GM12878 (cell line): ENCODE results near the gene PLXNC1. TPM values are rescaled to one million over a fixed set of nuclear protein-coding genes. Genes with fewer than 3 reads are reported as not detected.

Source experiments
- ATAC-seq: fragments of 200-7000 bp; cut with Tn5 transposase; 3 replicates; pipeline ENCODE4 v1.9.1; 2020; ENCODE audit warnings: mild to moderate bottlenecking, moderate library complexity
- BruUV-seq: library from RNA; stranded (reverse); fragments of 400-500 nt; replicated peaks from 2 replicates; lab custom pipeline; 2021; lab: Mats Ljungman, UMichigan
- CTCF ChIA-PET: fragments of 300-600 bp; sonication (Branson Sonifier 250); formaldehyde crosslinking; extraction: SDS; loops from one replicate; lab custom pipeline; 2021; ENCODE audit warnings: inconsistent platforms; lab: Yijun Ruan, JAX
- POLR2A ChIA-PET: fragments of 350-600 bp; formaldehyde crosslinking; extraction: SDS; loops from one replicate; lab custom pipeline; 2021; ENCODE audit warnings: inconsistent platforms; lab: Charles Lee
- RAD21 ChIA-PET: fragments of 300-600 bp; sonication (Branson Sonifier 250); formaldehyde crosslinking; loops from one replicate; lab custom pipeline; 2023; ENCODE audit warnings: antibody characterized with exemption; ENCODE audit not compliant: unreplicated experiment; lab: Charles Lee
- SMC1A ChIA-PET: fragments of 300-600 bp; sonication (Branson Sonifier 250); formaldehyde crosslinking; loops from one replicate; lab custom pipeline; 2023; ENCODE audit not compliant: unreplicated experiment, uncharacterized antibody; lab: Charles Lee
- DNase-seq: peaks from one replicate; pipeline ENCODE4 v3.0.0-alpha.2; 2011; ENCODE audit warnings: low read depth, low spot score
- FAIRE-seq: peaks from 3 replicates; lab custom pipeline; 2011; peaks lifted over from hg19 to GRCh38; lab: Jason Lieb, UNC
- H2AFZ ChIP-seq: 2 replicates; pipeline ENCODE4 v1.6.0; 2011; ENCODE audit warnings: low read depth, low read length, control low read depth; ENCODE audit not compliant: control insufficient read depth
- H3K27ac ChIP-seq: 2 replicates; pipeline ENCODE4 v1.5.1; 2011; ENCODE audit warnings: control low read depth; ENCODE audit not compliant: control insufficient read depth, insufficient read depth
- H3K27me3 ChIP-seq, 2 experiments: replicated peaks in 1 of 2; 2 replicates each; pipeline versions ENCODE4 v1.6.0 to v1.6.1; 2011; ENCODE audit warnings: low read length in 1 of 2; ENCODE audit not compliant: control insufficient read depth in 2 of 2, insufficient read depth in 2 of 2
- H3K36me3 ChIP-seq, 2 experiments: 2 replicates each; pipeline ENCODE4 v1.5.1; 2011; ENCODE audit warnings: low read length in 1 of 2; ENCODE audit not compliant: control insufficient read depth in 2 of 2, insufficient read depth in 2 of 2
- H3K4me1 ChIP-seq: 2 replicates; pipeline ENCODE4 v1.6.1; 2011; ENCODE audit warnings: mild to moderate bottlenecking, low read length, moderate library complexity, mixed read lengths; ENCODE audit not compliant: control insufficient read depth, insufficient read depth
- H3K4me2 ChIP-seq: 2 replicates; pipeline ENCODE4 v1.6.0; 2011; ENCODE audit warnings: control low read depth; ENCODE audit not compliant: control insufficient read depth, insufficient read depth
- H3K4me3 ChIP-seq: fragments of 200-600 bp; sonication (generic); 2 replicates; pipeline ENCODE4 v1.5.1; 2016
- H3K79me2 ChIP-seq: 2 replicates; pipeline ENCODE4 v1.6.0; 2011; ENCODE audit warnings: low read length; ENCODE audit not compliant: control insufficient read depth, insufficient read depth
- H3K9ac ChIP-seq: 2 replicates; pipeline ENCODE4 v1.8.0; 2011; ENCODE audit warnings: low read length, control low read depth, mixed read lengths; ENCODE audit not compliant: control insufficient read depth, insufficient read depth
- H3K9me3 ChIP-seq: replicated peaks from 3 replicates; pipeline ENCODE4 v1.5.1; 2011; ENCODE audit warnings: mild to moderate bottlenecking, low read length; ENCODE audit not compliant: control insufficient read depth, insufficient read depth
- H4K20me1 ChIP-seq: 2 replicates; pipeline ENCODE4 v1.6.0; 2011; ENCODE audit not compliant: control insufficient read depth, insufficient read depth
- EZH2 ChIP-seq: IDR thresholded peaks from 2 replicates; pipeline ENCODE4 v1.6.1; 2012; ENCODE audit warnings: low read depth, mild to moderate bottlenecking, control low read depth, inconsistent platforms, low read length, borderline replicate concordance; ENCODE audit not compliant: control insufficient read depth
- HDAC6 ChIP-seq: fragments of 200-600 bp; sonication (generic); IDR thresholded peaks from one replicate; pipeline ENCODE4 v1.8.0; 2017; ENCODE audit warnings: antibody characterized with exemption; ENCODE audit not compliant: unreplicated experiment
- IRF4 ChIP-seq: IDR thresholded peaks from 2 replicates; pipeline ENCODE4 v1.6.1; 2011; ENCODE audit warnings: low read depth, low read length
- NFYB ChIP-seq: IDR thresholded peaks from 2 replicates; pipeline ENCODE4 v1.6.1; 2011; ENCODE audit warnings: low read depth, mild to moderate bottlenecking, low read length, improper control_type of control experiment, moderate library complexity; ENCODE audit not compliant: insufficient read depth
- POLR2AphosphoS2 ChIP-seq: IDR thresholded peaks from 2 replicates; pipeline ENCODE4 v1.6.1; 2011; ENCODE audit warnings: low read depth, mild to moderate bottlenecking, low read length, improper control_type of control experiment, moderate library complexity
- RUNX3 ChIP-seq: IDR thresholded peaks from 2 replicates; pipeline ENCODE4 v1.6.1; 2012; ENCODE audit warnings: low read length, inconsistent platforms
- STAT3 ChIP-seq: IDR thresholded peaks from 2 replicates; pipeline ENCODE4 v1.6.1; 2011; ENCODE audit warnings: low read depth, low read length, improper control_type of control experiment
- TAF1 ChIP-seq: IDR thresholded peaks from 2 replicates; pipeline ENCODE4 v1.6.1; 2011; ENCODE audit warnings: mild to moderate bottlenecking, low read depth, low read length, borderline replicate concordance
- ZNF384 ChIP-seq: IDR thresholded peaks from 2 replicates; pipeline ENCODE4 v1.6.1; 2012; ENCODE audit warnings: low read depth, mild to moderate bottlenecking, low read length, improper control_type of control experiment, borderline replicate concordance
- ZZZ3 ChIP-seq: IDR thresholded peaks from 2 replicates; pipeline ENCODE4 v1.6.1; 2011; ENCODE audit warnings: low read depth; ENCODE audit not compliant: control insufficient read depth, insufficient read length
- WGBS: methylation state at CpG from one replicate; pipeline ENCODE4 v1.1.6; 2016; ENCODE audit warnings: low lambda C conversion rate; ENCODE audit not compliant: insufficient replicate concordance, insufficient coverage; ENCODE audit errors: missing lambda C conversion rate; 5-methylcytosine and 5-hydroxymethylcytosine counted together
- in situ Hi-C: fragments of 300-500 bp; cut with MboI; formaldehyde crosslinking; loops from 9 replicates; pipeline ENCODE4 v1.14.3; 2018; ENCODE audit warnings: mixed read lengths
- intact Hi-C: fragments of 100-400 bp; cut with micrococcal nuclease; formaldehyde crosslinking; loops from one replicate; pipeline ENCODE4 v1.14.2; 2022; ENCODE audit not compliant: unreplicated experiment
- polyA plus RNA-seq, 11 experiments: library from polyadenylated mRNA; depleted of rRNA in 4 of 11; unstranded in 6 of 11; stranded (reverse) in 5 of 11; fragments of >200 nt; fragmentation: Nextera tagmentation in 4 of 11; fragmentation: Illumina TruSeq in 1 of 11; extraction: Ambion mirVana in 4 of 11; extraction: Trizol in 1 of 11; gene quantifications; 1 replicate in 1 of 11; 2 replicates in 10 of 11; pipeline versions ENCODE4 v1.2.1 to v1.2.3, GENCODE V29; 2011 to 2016; ENCODE audit warnings: inconsistent platforms in 2 of 11, missing spikeins in 2 of 11, low read depth in 1 of 11
- total RNA-seq, 4 experiments: library from RNA; depleted of rRNA in 3 of 4; stranded (reverse); fragments of >200 nt in 3 of 4; fragmentation: Illumina TruSeq in 1 of 4; extraction: Trizol in 1 of 4; gene quantifications; 2 replicates each; pipeline versions ENCODE4 v1.2.1 to v1.2.3, GENCODE V29; 2013 to 2021
- TF ChIP-seq, protein P1 (sequence below): fragments of 450-650 bp; IDR thresholded peaks from 2 replicates; pipeline ENCODE4 v1.6.1; 2014; ENCODE audit warnings: mild to moderate bottlenecking
- TF ChIP-seq, protein P2 (sequence below): fragments of 150-350 bp; IDR thresholded peaks from 2 replicates; pipeline ENCODE4 v1.6.1; 2016; ENCODE audit warnings: low read depth, low read length
- TF ChIP-seq, protein P3 (sequence below): IDR thresholded peaks from 2 replicates; pipeline ENCODE4 v1.6.1; 2011; ENCODE audit warnings: borderline replicate concordance, low read depth, mild to moderate bottlenecking, moderate library complexity, mixed read lengths, low read length; ENCODE audit not compliant: insufficient read depth; ENCODE audit errors: extremely low read length
- TF ChIP-seq, protein P4 (sequence below): fragments of 150-350 bp; IDR thresholded peaks from 2 replicates; pipeline ENCODE4 v1.6.1; 2014; ENCODE audit warnings: mild to moderate bottlenecking, low read depth, low read length

PLXNC1 gene
- total and polyA plus RNA-seq, 10 of the 15 experiments (the other 5 are each of a cell fraction or from before 2014, with no cell fraction given) = 5.2 to 41.2 (median 24.6) TPM

DNA sequence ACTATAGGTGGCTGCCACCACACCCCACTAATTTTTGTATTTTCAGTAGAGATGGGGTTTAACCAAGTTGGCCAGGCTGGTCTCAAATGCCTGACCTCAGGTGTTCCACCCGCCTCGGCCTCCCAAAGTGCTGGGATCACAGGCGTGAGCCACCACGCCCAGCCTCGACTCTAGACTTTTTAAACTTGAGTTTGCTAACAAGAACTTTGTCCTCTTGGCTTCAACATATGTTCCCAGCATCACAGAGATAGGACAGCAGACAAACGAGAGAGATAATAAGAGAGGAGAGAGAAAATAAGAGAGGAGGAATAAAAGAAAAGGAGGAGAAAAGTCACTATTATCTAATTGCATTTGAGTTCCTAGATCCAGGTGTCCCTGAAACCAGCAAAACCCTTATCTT is 192.2 kb downstream of the PLXNC1 start (continued):
- TF ChIP-seq, protein P1, sequence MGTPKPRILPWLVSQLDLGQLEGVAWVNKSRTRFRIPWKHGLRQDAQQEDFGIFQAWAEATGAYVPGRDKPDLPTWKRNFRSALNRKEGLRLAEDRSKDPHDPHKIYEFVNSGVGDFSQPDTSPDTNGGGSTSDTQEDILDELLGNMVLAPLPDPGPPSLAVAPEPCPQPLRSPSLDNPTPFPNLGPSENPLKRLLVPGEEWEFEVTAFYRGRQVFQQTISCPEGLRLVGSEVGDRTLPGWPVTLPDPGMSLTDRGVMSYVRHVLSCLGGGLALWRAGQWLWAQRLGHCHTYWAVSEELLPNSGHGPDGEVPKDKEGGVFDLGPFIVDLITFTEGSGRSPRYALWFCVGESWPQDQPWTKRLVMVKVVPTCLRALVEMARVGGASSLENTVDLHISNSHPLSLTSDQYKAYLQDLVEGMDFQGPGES = no peak
- TF ChIP-seq RUNX3 (no peak), TAF1 (no peak)

DNA sequence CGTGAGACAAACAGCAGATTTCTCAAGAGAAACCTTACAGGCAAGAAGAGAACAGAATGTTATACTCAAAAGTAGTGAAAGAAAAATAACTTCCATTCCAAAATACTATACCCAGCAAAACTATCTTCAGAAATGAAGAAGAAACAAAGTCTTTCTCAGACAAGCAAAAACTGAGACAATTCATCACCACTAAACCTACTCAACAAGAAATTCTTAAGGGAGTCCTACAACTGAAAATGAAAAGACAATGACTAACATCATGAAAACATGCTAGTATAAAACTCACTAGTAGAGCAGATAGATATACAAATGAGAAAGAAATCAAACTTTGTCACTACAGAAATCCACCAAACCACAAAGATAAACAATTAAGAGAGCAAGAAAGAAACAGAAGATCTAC is 204.8 kb downstream of the PLXNC1 start:
- H4K20me1 ChIP-seq = no peaks in the 10 kb centered on the region
- H3K27me3 ChIP-seq = no peaks in the 10 kb centered on the region
- in situ Hi-C loops (no loop called here), intact Hi-C loops (no loop called here)
- H3K4me1 ChIP-seq = no peaks in the 10 kb centered on the region
- ATAC-seq = no peak
- H3K79me2 ChIP-seq = no peaks in the 10 kb centered on the region
- H3K4me3 ChIP-seq = no peak overlapping the region
- no peak overlapping the region for H3K4me2 ChIP-seq
- no TSS peak for BruUV-seq
- no peak overlapping the region for H2AFZ ChIP-seq
- POLR2A ChIA-PET = no interaction called here
- FAIRE-seq = no peak
- WGBS = 25% methylated on average over 1 of the region's 1 CpG
- H3K36me3 ChIP-seq = peaks cover 0 to 2% of the 10 kb centered on the region in 2 experiments; a peak in 1 of 4 replicates
- DNase-seq = no peak
- SMC1A ChIA-PET = interaction anchor here (1.2 to 1.6 kb wide), 2 partner anchors 18 to 27 kb away, joined by 3 read pairs; no protein-coding TSS in a partner anchor
- H3K27ac ChIP-seq = no peak overlapping the region
- peaks cover 27% of the 10 kb centered on the region for H3K9me3 ChIP-seq
- RAD21 ChIA-PET = no interaction called here
- no peak overlapping the region for H3K9ac ChIP-seq
- CTCF ChIA-PET = no interaction called here
- TF ChIP-seq, protein P2, sequence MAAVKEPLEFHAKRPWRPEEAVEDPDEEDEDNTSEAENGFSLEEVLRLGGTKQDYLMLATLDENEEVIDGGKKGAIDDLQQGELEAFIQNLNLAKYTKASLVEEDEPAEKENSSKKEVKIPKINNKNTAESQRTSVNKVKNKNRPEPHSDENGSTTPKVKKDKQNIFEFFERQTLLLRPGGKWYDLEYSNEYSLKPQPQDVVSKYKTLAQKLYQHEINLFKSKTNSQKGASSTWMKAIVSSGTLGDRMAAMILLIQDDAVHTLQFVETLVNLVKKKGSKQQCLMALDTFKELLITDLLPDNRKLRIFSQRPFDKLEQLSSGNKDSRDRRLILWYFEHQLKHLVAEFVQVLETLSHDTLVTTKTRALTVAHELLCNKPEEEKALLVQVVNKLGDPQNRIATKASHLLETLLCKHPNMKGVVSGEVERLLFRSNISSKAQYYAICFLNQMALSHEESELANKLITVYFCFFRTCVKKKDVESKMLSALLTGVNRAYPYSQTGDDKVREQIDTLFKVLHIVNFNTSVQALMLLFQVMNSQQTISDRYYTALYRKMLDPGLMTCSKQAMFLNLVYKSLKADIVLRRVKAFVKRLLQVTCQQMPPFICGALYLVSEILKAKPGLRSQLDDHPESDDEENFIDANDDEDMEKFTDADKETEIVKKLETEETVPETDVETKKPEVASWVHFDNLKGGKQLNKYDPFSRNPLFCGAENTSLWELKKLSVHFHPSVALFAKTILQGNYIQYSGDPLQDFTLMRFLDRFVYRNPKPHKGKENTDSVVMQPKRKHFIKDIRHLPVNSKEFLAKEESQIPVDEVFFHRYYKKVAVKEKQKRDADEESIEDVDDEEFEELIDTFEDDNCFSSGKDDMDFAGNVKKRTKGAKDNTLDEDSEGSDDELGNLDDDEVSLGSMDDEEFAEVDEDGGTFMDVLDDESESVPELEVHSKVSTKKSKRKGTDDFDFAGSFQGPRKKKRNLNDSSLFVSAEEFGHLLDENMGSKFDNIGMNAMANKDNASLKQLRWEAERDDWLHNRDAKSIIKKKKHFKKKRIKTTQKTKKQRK = no peak
- no peak for TF ChIP-seq HDAC6
- TF ChIP-seq, protein P1 = no peak
- no peak for TF ChIP-seq EZH2
- TF ChIP-seq IRF4 = no peak
- TF ChIP-seq, protein P3, sequence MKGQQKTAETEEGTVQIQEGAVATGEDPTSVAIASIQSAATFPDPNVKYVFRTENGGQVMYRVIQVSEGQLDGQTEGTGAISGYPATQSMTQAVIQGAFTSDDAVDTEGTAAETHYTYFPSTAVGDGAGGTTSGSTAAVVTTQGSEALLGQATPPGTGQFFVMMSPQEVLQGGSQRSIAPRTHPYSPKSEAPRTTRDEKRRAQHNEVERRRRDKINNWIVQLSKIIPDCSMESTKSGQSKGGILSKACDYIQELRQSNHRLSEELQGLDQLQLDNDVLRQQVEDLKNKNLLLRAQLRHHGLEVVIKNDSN = no peak
- no peak for TF ChIP-seq POLR2AphosphoS2
- no peak for TF ChIP-seq NFYB
- no peak for TF ChIP-seq ZZZ3
- TF ChIP-seq ZNF384 = no peak
- TF ChIP-seq, protein P4, sequence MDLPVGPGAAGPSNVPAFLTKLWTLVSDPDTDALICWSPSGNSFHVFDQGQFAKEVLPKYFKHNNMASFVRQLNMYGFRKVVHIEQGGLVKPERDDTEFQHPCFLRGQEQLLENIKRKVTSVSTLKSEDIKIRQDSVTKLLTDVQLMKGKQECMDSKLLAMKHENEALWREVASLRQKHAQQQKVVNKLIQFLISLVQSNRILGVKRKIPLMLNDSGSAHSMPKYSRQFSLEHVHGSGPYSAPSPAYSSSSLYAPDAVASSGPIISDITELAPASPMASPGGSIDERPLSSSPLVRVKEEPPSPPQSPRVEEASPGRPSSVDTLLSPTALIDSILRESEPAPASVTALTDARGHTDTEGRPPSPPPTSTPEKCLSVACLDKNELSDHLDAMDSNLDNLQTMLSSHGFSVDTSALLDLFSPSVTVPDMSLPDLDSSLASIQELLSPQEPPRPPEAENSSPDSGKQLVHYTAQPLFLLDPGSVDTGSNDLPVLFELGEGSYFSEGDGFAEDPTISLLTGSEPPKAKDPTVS = no peak
- no peak for TF ChIP-seq STAT3
